Tongue (tissue), 2 donors: ENCODE data around the gene KCNQ1. TPM values are rescaled to one million over a fixed set of nuclear protein-coding genes. Genes with fewer than 3 reads are reported as not detected.

Experiments
- DNase-seq: peaks from one replicate; pipeline ENCODE4 v3.0.0-alpha.2; 2015
- total RNA-seq: library from RNA; depleted of rRNA; stranded (reverse); fragments of >200 nt; gene quantifications from one replicate; pipeline ENCODE4 v1.2.3, GENCODE V29; 2014

The KCNQ1 gene
- total RNA-seq, 1 donor from 2014 or later, result 2.6 TPM

DNA sequence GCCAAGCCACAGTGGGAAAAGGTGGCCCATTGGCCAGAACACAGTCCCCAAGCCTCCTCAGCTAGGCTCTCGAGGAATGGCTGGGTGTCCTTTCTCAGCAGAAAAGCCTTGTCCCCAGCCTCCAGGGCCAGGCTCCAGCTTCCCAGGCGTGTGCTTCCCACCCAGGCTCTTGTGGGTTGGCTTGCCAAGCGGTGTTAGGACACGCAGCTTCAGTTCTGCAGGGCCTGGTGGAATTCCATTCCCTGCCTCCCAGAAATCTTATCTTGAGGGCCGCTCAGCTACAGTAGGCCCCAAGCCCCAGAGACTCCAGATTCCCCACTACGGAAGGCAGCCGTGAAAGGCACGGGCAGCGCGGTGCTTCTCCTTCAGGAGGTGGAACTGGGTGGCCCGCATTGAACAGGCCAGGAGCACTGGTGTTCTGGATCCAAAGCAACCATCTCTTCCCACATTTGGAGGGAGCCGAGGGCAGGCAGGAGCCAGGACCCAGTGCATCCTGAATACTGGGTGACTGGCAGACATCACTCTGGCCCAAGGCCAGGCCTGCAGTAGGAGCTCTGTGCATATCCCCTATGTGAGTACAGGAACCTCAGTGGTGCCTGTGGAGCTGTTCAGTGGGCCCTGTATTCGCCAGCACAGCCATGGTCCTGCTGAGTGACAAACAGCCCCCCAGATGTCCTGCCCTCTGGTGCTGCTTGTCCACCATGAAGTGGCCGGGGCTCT, 271.7 kb downstream of the KCNQ1 start:
- peak; percentile 55 for DNase-seq

DNA sequence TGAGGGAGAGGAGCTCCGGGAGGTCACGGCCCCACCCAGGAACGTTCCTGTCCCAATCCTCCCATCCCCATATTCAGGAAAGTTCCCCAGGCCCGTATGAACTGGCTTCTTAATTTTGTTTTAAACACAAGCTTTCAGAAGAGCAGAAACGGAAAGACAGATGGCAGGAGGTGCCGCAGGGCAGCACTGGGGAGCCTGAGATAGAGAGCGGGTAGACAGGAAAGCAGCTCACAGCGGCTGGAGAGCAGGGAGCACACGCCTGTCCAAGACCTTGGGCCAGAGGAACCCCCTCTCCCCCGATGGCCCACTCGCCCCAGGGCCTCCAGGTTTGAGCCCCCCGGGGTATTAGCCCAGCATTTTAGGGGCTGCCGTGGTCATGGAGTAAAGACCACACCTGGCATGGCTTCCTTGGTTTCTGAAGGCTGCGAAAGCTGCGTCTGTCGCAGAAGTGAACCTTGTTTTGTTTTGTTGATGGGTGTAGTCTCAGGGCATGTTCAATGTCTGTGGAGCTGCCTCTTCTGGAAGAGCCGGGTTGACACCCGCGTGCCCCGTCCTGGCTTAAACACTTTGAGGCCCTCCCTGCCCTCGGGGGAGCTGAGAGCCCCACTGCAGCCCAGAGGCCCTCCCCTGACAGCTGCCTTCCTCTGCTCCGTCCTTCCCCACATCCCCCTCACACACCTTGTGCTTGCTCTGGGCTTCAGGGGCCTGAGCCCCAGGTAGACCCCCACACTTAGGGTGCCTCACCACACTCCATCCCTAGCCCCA, 272.9 kb downstream of the KCNQ1 start:
- peak; percentile 55 for DNase-seq

- no peak for DNase-seq
Measured at GRCh38 chr11:2718817-2719438, 274.1 kb downstream of the KCNQ1 start.

DNA sequence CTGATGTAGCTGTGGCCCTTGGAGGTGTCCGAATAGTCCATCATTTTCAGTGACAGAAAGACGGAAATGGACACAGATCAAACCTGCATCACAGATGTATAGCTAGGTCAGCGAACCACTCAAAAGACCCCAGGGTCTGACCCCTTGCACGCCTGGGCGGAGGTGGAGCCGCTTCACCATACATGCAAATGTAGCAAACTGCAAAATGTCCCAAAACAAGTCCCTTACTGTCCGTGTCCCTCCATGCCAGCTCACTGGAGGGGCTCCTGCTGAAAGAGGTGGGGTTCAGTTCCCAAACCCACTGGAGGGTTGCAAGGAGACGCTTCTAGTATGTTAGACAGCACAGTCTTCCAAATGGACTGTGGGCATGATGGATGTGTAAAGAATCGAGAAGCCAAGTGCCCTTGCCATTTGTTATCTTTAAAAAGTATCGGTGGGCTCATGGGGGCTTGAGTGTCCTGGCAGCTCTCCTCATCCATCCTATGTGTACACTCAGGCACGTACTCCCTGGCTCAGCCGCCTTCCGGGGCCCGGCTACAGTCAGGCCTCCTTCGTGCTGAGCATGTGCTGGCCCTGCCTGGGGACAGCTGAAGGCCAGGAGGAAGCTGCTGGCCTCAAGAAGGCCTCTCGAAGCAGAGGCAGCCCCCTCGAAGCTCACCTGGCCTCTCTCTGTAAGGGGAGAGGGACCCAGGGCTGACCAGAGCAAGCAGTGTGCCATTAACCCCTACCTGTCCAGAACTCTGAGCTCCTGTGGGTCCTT, 275.2 kb downstream of the KCNQ1 start:
- DNase-seq, result peak; percentile 76

DNA sequence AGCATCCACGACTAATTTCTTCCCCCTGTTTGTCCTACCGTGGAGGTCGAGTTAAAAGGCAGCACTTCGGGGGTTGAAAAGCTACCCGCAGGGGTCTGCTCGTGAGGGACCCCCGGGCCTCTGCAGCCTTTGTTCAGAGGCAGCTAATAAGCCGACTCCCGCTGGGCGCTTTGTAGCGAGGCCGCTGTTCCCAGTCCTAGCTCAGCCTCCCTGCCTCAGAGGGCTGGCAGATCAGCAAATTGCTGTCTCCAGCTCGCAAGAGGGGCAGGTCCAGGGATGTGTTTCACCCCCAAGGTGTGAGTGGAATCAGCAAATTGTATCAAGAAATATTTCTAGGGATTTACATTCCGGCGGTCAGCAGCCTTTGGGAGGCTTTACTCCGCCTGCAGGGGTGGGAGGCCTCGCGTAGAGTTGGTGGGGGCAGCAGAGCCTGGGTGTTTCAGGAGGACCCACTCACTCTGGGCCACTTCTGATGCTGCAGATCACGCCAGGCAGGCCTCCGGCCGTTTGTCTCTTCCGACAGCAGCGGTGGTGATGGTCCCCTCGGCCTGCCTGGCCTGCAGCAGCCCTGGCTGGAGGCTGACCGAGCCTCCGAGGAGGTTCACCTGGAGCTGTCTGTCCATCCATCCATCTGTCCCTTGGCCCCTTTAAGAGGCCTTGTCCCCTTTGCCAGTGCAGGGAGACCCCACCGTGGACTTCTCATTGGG, 276.6 kb downstream of the KCNQ1 start:
- DNase-seq, result no peak

- no peak for DNase-seq
Measured at GRCh38 chr11:2722955-2723354, 278.1 kb downstream of the KCNQ1 start.

DNA sequence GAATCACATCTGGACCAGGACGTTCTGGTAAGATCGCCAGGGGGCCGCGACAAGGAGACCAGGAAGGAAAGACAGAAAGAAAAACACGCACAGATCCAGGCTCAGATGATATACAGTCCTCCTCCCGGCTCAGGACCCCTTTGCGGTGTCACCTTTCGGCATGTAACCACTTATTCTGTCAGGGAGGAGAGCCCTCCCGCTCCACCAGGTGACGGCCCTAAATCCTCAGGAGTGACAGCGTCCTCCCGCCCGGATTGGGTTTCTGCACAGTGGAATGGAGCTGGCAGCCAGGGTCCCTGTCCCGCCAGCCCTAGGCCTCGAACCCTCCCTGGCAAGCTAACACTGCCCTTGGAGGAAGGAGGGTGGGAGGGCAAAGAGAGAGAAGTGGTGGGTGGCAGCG, 279.3 kb downstream of the KCNQ1 start:
- DNase-seq, result peak; percentile 44

- DNase-seq, result peak; percentile 82
Measured at GRCh38 chr11:2724653-2725367, 280.0 kb downstream of the KCNQ1 start.

DNA sequence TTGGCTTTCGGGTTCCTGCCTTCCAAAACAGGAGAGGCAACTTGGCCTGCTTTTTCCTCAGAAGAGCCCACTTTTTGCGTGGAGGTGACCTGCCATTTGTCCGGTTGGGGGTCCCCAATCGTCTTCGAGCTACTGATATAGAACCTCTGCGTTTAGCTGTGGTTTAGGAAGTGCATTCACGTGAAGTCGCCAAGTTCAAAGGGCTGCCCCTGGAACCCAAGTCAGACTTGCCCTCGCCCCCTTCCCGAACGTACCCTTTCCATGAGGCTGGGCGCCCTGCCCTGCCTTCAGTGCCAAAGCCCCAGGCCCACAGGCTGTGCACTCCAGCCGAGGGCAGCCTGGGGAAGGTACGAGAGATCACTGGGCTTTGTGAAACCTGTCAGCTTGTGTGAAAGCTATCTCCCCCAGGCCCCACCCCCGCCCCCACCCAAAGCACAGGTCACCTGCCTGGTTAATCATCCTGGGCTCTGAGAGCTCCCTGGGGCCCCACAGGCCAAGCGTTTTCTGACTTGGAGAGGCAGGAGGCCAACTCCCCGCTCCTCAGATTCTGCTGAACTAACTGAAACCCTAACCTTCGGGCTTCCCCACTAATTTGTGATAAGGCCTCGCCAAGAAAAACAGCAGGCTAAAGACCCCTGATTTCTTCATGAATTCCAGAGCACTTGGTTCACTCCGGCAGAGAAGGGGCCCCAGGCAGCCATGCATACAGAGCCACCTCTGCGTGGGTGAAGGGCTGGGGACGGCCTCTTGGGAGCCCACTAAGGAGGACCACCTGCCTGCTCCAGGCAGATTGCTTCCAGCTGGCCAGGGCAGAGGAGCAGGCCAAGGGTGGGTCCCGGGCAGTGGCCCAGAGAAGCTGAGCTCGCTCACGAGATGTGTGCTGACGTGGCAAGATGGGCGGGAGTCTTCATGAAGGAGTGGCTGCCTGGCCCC, 280.8 kb downstream of the KCNQ1 start:
- DNase-seq, result peak; percentile 93

DNA sequence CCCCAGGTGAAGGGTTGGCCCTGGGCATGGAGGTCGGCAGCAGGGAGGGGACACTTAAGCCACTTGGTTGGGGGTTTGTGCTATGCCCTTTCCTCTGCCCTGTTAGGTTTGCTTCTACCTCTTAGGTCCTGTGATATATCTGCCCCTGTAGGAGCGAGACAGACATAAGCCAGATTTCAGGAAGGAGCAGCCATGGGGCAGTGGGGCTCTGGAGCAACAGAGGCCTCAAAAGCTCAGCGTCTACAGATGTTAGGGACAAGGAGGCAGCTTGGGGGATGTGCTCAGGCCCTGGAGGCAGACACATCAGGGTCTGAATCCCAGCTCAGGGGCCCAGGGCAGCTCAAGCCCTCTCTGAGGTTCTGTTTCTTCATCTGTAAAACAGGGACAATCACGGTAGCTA, 282.2 kb downstream of the KCNQ1 start:
- no peak for DNase-seq

GRCh38 chr11:2728128-2728662, 283.4 kb downstream of the KCNQ1 start:
- no peak for DNase-seq

DNA sequence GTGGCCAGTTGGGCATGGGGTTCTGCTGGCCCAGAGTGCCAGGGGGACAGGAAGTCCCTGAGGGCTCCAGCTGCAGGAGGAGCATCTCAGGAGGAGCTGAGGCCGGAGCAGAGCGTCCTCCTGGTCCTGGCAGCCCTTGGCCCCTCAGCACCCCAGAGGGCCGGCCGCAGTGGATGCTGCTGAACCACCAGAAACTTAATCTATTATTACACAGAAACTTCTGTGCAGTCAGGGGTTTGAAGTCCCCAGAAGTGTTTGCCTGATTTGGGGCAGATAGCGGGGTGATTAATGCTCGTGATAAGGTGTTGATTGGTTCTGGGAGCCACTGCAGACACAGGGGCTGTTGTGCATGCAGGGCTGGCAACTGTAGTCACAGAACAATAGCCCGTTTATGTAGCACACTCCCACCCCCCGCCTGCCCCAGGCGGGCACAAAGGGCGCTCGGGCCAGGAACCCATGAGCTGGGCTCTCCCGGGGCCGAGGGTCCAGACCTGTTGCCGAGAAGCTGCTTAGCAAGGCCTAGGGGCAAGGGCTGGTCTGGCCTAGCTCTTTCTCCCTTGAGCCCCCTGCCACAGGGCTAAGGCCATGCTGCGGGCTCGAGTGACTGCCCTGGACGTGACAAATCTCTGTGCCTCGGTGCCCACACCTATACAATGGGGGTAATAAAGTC, 284.0 kb downstream of the KCNQ1 start:
- no peak for DNase-seq

GRCh38 chr11:2729841-2730240, 285.0 kb downstream of the KCNQ1 start:
- no peak for DNase-seq

GRCh38 chr11:2730272-2731129, 285.7 kb downstream of the KCNQ1 start:
- DNase-seq, result no peak

DNA sequence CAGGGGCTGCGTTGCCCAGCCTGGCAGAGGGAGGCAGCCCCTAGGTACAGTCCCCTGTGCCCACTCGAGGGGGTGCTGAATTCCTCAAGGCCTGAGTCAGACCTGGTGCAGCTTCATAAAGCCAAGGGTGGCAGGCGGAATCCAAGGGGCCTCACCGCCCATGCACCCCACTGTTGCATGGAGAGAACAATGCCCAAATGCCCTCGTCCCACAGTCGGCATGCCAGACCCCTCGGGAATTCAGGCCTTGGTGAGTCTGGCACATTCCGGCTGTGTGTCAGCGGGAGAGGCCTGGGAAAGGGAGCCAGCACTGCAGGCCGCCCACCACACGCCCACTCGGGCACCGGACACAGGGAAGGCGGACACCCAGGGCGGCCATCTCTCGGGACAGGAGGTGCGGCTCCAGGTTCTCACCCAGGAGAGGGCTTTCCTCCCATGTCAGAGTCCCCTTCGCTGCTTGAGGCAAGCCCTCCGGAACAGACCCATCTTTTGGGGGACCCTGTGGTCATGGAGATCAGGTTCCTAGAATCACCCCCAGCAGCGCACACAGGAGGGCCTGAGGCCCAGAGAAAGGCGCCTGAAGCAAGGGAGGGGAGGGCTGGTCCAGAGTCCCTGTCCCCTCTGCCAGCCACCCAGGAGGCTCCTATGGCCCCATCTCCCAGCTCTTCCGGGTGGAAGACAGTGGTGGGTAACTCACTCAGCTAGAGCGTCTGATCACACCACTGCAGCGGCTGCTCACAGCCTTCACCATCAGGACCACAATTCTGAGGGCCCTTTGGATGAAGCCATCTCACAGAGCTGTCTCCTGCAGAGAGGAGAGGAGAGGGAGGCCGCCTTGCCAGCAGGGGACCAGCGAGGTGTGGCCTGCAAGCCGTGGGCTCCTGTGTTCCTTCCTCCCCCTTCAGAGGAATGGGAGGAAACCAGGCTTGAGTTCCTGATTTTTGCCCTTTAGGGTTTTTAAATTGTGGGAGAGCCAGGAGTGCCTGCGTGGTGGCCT, 286.6 kb downstream of the KCNQ1 start:
- DNase-seq, result no peak

- no peak for DNase-seq
Measured at GRCh38 chr11:2732261-2732939, 287.6 kb downstream of the KCNQ1 start.
